Stimulated activated CD4-positive, alpha-beta T cell treated with anti-CD3 and anti-CD28 coated beads, Interleukin-2, amount 100 ng/mL, for 4 hours (primary cell): ENCODE data around the gene SMCHD1.

Source experiments
- DNase-seq: peaks from one replicate; pipeline ENCODE4 v3.0.0-alpha.2; 2020; ENCODE audit warnings: low read depth

The SMCHD1 gene

DNA sequence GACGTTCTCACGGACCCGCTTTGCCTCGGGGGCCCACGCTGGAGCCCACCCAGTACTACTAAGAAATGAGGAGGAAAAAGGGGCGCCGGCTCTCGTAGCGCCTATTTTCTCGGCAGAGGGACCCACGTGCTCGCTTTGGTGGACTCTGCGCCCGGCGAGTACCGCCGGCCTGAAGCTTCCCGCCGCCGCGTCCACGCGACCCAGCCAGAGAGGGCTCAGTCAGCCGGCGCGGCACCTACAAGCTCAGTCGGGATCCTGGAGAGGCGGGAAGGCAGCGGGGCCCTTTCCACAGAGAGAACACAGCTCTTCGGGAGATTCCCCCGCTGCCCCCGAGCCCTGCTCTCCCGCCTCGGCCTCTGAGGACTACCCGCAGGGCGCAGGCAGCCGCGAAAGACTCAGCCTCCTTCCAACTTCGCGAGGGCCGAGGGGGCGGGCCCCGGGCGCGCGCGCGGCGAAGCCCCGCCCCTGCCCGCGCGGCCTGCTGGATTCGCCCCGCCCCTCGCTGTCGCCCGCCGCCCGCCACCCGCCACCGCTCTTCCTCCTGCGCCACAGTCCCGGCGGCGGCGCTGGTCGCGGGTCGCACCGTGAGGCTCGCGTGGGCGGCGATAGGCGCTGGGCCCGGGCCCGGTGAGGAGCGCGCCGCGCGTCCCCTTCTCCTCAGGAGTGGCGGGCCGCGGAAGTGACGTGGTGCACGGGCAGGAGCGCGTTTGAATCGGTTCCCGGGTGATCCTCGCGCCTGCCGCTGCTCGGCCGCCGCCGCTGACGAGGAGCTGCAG lies at the start of gene SMCHD1:
Gene SMCHD1, plus strand, starts transcription at position 549 of the 776 bp plus-strand sequence. CDS start 350 bp downstream, outside the sequence.
- DNase-seq: peak; percentile 91

- no peak for DNase-seq
Measured at GRCh38 chr18:2606335-2606734, 49.2 kb upstream of the SMCHD1 start.

DNA sequence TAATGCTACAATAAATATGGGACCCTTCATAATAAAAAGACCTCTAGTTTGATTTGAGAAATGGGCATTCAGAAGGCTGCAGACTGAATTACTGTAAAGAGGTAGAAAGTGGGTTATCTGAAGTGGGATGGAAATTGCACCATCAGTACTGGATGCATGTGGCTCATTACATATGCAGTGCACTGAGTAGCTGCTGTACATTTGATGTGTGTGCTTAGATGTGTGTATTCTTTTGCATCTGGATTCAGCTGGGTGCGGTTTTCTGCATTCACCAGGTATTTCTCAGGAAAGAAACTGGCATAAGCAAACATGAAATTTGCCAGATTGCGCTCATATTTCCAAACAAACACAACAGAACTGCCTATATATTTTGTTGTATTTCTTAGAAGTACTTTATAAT lies 45.9 kb upstream of the SMCHD1 start:
- DNase-seq: no peak

DNA sequence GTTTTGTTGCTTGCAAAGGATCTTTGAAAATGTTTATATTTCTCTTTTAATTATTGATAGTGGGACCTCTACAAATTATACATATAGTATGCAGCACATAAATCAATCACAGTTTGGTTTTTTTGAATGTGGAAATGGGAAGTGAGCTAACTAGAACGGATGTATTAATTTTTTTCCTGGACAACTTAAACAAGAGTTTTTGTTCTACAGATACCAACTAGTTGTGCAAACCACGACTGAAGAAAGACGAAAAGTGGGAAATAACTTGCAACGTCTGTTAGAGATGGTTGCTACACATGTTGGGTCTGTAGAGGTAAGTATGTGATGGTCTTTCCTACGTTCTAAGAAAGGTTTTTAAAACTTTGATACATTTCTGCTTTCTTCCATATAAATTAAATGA lies 45.0 kb upstream of the SMCHD1 start:
- DNase-seq: no peak

DNA sequence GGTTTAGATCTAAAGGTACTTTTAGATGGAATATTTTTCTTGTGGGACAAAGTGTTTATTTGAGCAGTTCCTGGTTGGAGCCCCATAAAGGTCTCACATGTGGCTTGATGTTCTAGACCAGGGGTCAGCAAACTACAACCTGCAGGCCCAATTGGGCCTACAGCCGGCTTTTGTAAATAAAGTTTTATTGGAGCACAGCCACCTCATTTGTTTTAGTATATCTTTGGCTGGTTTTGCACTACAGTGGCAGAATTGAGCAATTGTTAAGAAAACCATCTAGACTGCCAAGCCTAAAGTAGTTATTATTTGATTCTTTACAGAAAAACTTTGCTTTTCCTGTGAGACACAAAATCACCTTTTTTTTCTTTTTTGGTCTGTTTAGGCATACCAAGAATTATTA lies 42.5 kb upstream of the SMCHD1 start:
- no peak for DNase-seq

GRCh38 chr18:2617401-2617998 lies 38.0 kb upstream of the SMCHD1 start:
- DNase-seq: no peak

GRCh38 chr18:2618009-2618408 lies 37.5 kb upstream of the SMCHD1 start:
- DNase-seq: no peak

- no peak for DNase-seq
Measured at GRCh38 chr18:2625217-2625616, 30.3 kb upstream of the SMCHD1 start.

DNA sequence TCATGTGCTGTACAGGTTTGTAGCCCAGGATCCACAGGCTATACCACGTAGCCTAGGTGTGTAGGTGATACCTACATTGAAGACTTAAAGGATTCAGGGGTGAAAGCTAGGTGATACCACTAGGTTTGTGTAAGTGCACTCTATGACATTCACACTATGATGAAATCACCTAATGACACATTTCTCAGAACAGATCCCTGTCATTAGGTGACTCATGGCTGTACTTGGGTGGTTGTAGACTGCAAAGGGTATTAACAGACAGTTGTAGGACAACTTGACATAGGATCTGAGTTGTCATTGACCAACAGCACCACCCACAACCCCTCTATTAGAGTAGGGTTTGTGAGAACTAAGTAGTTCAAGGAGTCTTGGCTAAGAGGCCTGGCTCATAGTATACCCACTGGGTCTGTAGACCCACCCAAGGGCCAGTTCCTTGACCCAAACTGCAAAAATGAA lies 27.7 kb upstream of the SMCHD1 start:
- peak; percentile 27 for DNase-seq

- no peak for DNase-seq
Measured at GRCh38 chr18:2629003-2629402, 26.5 kb upstream of the SMCHD1 start.

GRCh38 chr18:2635586-2635985 lies 19.9 kb upstream of the SMCHD1 start:
- DNase-seq: no peak

GRCh38 chr18:2636126-2636631 lies 19.3 kb upstream of the SMCHD1 start:
- no peak for DNase-seq

GRCh38 chr18:2641638-2642037 lies 13.9 kb upstream of the SMCHD1 start:
- no peak for DNase-seq

- DNase-seq: no peak
Measured at GRCh38 chr18:2642771-2643170, 12.8 kb upstream of the SMCHD1 start.

DNA sequence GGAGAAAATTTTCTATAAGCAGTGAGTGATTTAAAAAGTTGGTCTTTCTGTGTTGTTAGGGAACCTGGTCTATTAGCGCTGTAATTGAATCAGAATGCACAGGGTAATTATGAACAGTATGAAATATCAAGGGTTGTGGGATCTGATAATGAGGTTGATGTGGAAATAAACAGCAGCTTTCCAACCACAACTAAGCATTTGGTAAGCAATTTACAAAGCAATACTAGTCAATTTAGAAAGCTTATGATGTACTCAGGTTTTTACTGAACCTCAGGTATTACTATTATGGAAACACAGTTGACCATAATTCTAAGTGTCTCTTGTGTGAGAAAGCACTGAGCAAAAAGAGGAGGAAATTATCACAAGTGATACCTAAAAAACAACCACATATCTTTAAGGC lies 11.0 kb upstream of the SMCHD1 start:
- DNase-seq: no peak

- no peak for DNase-seq
Measured at GRCh38 chr18:2651981-2652380, 3.5 kb upstream of the SMCHD1 start.

DNA sequence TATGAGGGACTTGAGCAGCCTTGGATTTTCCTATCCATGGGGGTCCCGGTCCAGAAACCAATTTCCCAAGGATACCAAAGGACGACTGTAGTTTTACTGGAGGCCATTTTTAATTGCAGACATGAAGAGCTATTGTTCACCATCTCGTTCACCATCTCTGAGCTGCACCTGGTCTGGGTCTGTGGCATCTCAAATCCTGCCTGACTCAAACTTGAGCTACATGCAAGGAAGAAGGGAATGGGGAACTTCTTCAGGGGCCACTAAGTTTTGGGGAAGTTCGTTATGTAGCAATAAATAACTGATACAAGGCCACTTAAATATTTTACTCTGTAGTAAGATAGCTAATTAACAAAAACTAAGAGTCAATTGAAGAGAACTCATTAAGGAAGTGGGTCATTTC lies 2.1 kb upstream of the SMCHD1 start:
- DNase-seq: no peak

GRCh38 chr18:2654169-2654927 lies 1.2 kb upstream of the SMCHD1 start:
- no peak for DNase-seq

- peak; percentile 76 for DNase-seq
Measured at GRCh38 chr18:2654928-2655177, 673 bp upstream of the SMCHD1 start.

DNA sequence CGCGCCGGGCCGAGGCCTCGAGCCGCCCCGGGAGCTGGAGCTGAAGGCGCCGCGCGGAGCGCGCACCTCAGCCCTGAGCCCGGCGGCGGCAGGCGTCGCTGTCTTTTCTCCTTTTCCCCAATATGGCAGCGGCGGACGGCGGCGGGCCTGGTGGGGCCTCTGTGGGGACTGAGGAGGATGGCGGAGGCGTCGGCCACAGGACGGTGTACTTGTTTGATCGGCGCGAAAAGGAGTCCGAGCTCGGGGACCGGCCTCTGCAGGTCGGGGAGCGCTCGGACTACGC lies 369 bp downstream of the SMCHD1 start:
- no peak for DNase-seq

GRCh38 chr18:2656237-2656980 lies 883 bp downstream of the SMCHD1 start:
- no peak for DNase-seq

- no peak for DNase-seq
Measured at GRCh38 chr18:2656981-2657512, 1.5 kb downstream of the SMCHD1 start.
